PC-3 (cell line): ENCODE measurements around the gene SNED1. TPM values are rescaled to one million over a fixed set of nuclear protein-coding genes. Genes with fewer than 3 reads are reported as not detected.

Experiments
- ATAC-seq: fragments of 200-7000 bp; cut with Tn5 transposase; 2 replicates; pipeline ENCODE4 v1.9.1; 2020; ENCODE audit warnings: mild to moderate bottlenecking, moderate library complexity
- BruUV-seq: library from RNA; stranded (reverse); fragments of 400-500 nt; replicated peaks from 2 replicates; lab custom pipeline; 2021; lab: Mats Ljungman, UMichigan
- CTCF ChIA-PET: fragments of 300-600 bp; sonication (Branson Sonifier 250); formaldehyde crosslinking; loops from one replicate; lab custom pipeline; 2022; ENCODE audit warnings: antibody characterized with exemption; lab: Charles Lee
- POLR2A ChIA-PET: fragments of 300-600 bp; sonication (Branson Sonifier 250); formaldehyde crosslinking; loops from one replicate; lab custom pipeline; 2022; ENCODE audit warnings: antibody characterized with exemption; ENCODE audit not compliant: unreplicated experiment; lab: Charles Lee
- DNase-seq: peaks from one replicate; pipeline ENCODE4 v3.0.0-alpha.2; 2015
- H2AFZ ChIP-seq: fragments of 300-600 bp; sonication (generic); 2 replicates; pipeline ENCODE4 v1.6.0; 2016; ENCODE audit warnings: antibody characterized with exemption, low read length
- H3F3A ChIP-seq: fragments of 300-600 bp; sonication (generic); one replicate; pipeline ENCODE4 v1.6.0; 2017; ENCODE audit warnings: antibody characterized with exemption, low read length, control low read depth, mild to moderate bottlenecking; ENCODE audit not compliant: unreplicated experiment
- H3K27ac ChIP-seq: fragments of 300-600 bp; sonication (generic); 2 replicates; pipeline ENCODE4 v1.5.1; 2016; ENCODE audit warnings: mild to moderate bottlenecking, low read length
- H3K27me3 ChIP-seq: fragments of 300-600 bp; sonication (generic); 2 replicates; pipeline ENCODE4 v1.6.1; 2016; ENCODE audit warnings: low read length, mixed read lengths
- H3K36me3 ChIP-seq: fragments of 300-600 bp; sonication (generic); 2 replicates; pipeline ENCODE4 v1.6.1; 2016; ENCODE audit warnings: low read depth, mixed run types, low read length, mixed read lengths
- H3K4me1 ChIP-seq: fragments of 300-600 bp; sonication (generic); 2 replicates; pipeline ENCODE4 v1.5.1; 2016; ENCODE audit warnings: low read length; ENCODE audit not compliant: insufficient read depth
- H3K4me2 ChIP-seq: fragments of 300-600 bp; sonication (generic); 2 replicates; pipeline ENCODE4 v1.6.0; 2016; ENCODE audit warnings: low read length
- H3K4me3 ChIP-seq: fragments of 300-600 bp; sonication (generic); 2 replicates; pipeline ENCODE4 v1.5.1; 2016; ENCODE audit warnings: mild to moderate bottlenecking, low read length, mixed read lengths
- H3K79me2 ChIP-seq: fragments of 300-600 bp; sonication (generic); 2 replicates; pipeline ENCODE4 v1.6.1; 2017; ENCODE audit warnings: low read length, mixed read lengths
- H3K9ac ChIP-seq: fragments of 300-600 bp; sonication (generic); 2 replicates; pipeline ENCODE4 v1.6.0; 2016; ENCODE audit warnings: mild to moderate bottlenecking, low read length
- H3K9me2 ChIP-seq: fragments of 300-600 bp; sonication (generic); replicated peaks from 2 replicates; pipeline ENCODE4 v1.6.1; 2016; ENCODE audit warnings: mixed run types, low read length, mixed read lengths
- H3K9me3 ChIP-seq: fragments of 300-600 bp; sonication (generic); 2 replicates; pipeline ENCODE4 v1.6.1; 2016; ENCODE audit warnings: low read length, mixed read lengths
- H4K20me1 ChIP-seq: fragments of 300-600 bp; sonication (generic); 2 replicates; pipeline ENCODE4 v1.6.1; 2016; ENCODE audit warnings: low read length, mixed read lengths
- CTCF ChIP-seq: fragments of 300-600 bp; sonication (generic); conservative IDR thresholded peaks from 2 replicates; pipeline ENCODE4 v1.5.1; 2017; ENCODE audit warnings: antibody characterized with exemption, low read depth, mild to moderate bottlenecking, low read length
- EZH2 ChIP-seq: fragments of 300-600 bp; sonication (generic); IDR thresholded peaks from one replicate; pipeline ENCODE4 v1.6.1; 2017; ENCODE audit warnings: antibody characterized with exemption, mild to moderate bottlenecking, low read length; ENCODE audit not compliant: unreplicated experiment
- EZH2phosphoT487 ChIP-seq: fragments of 300-600 bp; sonication (generic); IDR thresholded peaks from 2 replicates; pipeline ENCODE4 v1.6.1; 2018; ENCODE audit warnings: mild to moderate bottlenecking, antibody characterized with exemption, low read length, borderline replicate concordance
- intact Hi-C: fragments of 100-400 bp; cut with micrococcal nuclease; formaldehyde crosslinking; loops from 2 replicates; pipeline ENCODE4 v1.9.0; 2023
- total RNA-seq: library from RNA; depleted of rRNA; stranded (reverse); fragments of >200 nt; gene quantifications from 2 replicates; pipeline ENCODE4 v1.2.3, GENCODE V29; 2014

Gene SNED1
- total RNA-seq, 1 experiment from 2014 or later: 0.66 TPM

DNA sequence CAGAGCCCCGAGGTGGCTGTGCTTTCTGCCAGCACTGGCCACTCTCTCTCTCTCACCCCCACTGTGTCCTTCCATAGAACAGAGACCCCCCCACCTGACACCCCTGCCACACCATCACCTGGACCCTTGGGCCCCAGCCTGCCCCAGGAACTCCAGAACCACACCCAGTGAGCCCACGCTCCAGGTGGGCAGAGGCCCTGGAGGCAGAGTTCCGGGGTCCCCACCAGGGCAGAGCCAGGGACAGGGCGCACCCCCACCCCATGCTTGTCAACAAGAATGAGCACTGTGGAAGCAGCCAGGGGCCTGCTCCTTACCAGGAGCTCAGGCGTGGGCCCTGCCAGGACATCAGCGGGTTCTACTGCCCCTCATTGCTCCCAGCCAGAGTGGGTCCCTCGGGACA is 136.3 kb downstream of the SNED1 start:
- Histone ChIP-seq H3K4me3 (no peak overlapping the region), H3F3A (no peaks in the 10 kb centered on the region), H2AFZ (no peak overlapping the region), H3K79me2 (no peaks in the 10 kb centered on the region), H3K4me1 (no peaks in the 10 kb centered on the region), H3K9me2 (no peaks in the 10 kb centered on the region), H3K27ac (no peak overlapping the region), H3K4me2 (no peak overlapping the region), H3K36me3 (no peaks in the 10 kb centered on the region), H4K20me1 (no peaks in the 10 kb centered on the region), H3K9me3 (no peaks in the 10 kb centered on the region), H3K27me3 (no peaks in the 10 kb centered on the region), H3K9ac (no peak overlapping the region)
- BruUV-seq: no TSS peak
- CTCF ChIA-PET: no interaction called here
- TF ChIP-seq CTCF (no peak), EZH2phosphoT487 (no peak), EZH2 (no peak)
- POLR2A ChIA-PET: no interaction called here
- intact Hi-C loops: no loop called here
- ATAC-seq (no peak), DNase-seq (no peak)

DNA sequence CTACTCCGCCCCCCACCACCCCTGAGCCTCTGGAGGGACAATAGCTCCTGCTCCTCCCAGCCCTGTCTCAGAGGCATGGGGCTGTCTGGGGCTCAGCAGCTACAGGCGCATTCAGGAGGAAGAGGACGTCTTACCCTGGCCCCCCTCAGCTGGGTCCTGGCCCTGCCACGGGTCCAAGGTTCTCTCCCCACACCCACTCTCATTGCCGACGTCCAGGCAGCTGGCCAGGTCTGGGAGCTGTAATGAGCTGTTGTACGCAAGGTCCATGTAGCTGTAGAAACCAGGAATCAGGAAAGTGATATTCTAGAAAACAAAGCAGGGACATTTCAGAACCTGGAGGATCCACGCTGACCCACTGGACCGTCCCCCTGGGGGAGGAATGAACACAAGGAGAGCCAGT is 137.3 kb downstream of the SNED1 start:
- intact Hi-C loops: no loop called here
- TF ChIP-seq EZH2phosphoT487: no peak
- no peak overlapping the region for H2AFZ ChIP-seq
- H3K9me3 ChIP-seq: no peaks in the 10 kb centered on the region
- H3K9ac ChIP-seq: no peak overlapping the region
- no peak overlapping the region for H3K4me3 ChIP-seq
- no peak for DNase-seq
- H3K27ac ChIP-seq: no peak overlapping the region
- no peaks in the 10 kb centered on the region for H3K79me2 ChIP-seq
- H3K4me2 ChIP-seq: no peak overlapping the region
- BruUV-seq: no TSS peak
- ChIA-PET CTCF (no interaction called here), POLR2A (no interaction called here)
- ATAC-seq: no peak
- H3K27me3 ChIP-seq: no peaks in the 10 kb centered on the region
- H3F3A ChIP-seq: no peaks in the 10 kb centered on the region
- H3K4me1 ChIP-seq: no peaks in the 10 kb centered on the region
- H3K9me2 ChIP-seq: no peaks in the 10 kb centered on the region
- no peaks in the 10 kb centered on the region for H4K20me1 ChIP-seq
- H3K36me3 ChIP-seq: no peaks in the 10 kb centered on the region

- CTCF ChIA-PET: no interaction called here
Observed at GRCh38 chr2:241136191-241136590, 137.8 kb downstream of the SNED1 start.

More at GRCh38 chr2:241136191-241136590, 137.8 kb downstream of the SNED1 start:
- Histone ChIP-seq H3K9me3 (no peaks in the 10 kb centered on the region), H3K4me1 (no peaks in the 10 kb centered on the region), H2AFZ (no peak overlapping the region), H3K9ac (no peak overlapping the region), H3K79me2 (no peaks in the 10 kb centered on the region), H4K20me1 (no peaks in the 10 kb centered on the region), H3K9me2 (no peaks in the 10 kb centered on the region), H3K4me2 (no peak overlapping the region), H3F3A (no peaks in the 10 kb centered on the region), H3K27ac (no peak overlapping the region), H3K27me3 (no peaks in the 10 kb centered on the region), H3K4me3 (no peak overlapping the region), H3K36me3 (no peaks in the 10 kb centered on the region)
- no TSS peak for BruUV-seq
- TF ChIP-seq CTCF (no peak), EZH2phosphoT487 (no peak), EZH2 (no peak)
- DNase-seq: no peak
- intact Hi-C loops: no loop called here
- ATAC-seq: no peak
- POLR2A ChIA-PET: no interaction called here
